ENCODE results near the gene SSR3. TPM values are rescaled to one million over a fixed set of nuclear protein-coding genes. Genes with fewer than 3 reads are reported as not detected.

The SSR3 gene
- total RNA-seq, 1 experiment from 2014 or later = 178 TPM

DNA sequence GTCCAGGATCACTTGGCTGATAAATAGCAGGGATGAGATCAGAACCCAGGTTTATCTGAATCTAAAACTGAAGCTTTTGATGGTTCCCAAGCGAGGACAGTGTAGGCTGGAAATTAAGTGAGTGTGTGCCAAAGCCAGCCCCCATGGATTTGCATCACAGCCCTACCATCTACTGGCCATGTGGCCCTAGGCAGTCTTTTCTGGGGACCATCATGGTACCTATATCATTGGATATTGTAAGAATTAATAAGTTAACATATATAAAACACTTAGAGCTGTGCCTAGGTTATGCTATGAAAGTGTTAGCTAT is 32.8 kb upstream of the SSR3 start:
- Histone ChIP-seq H3F3A (ENCODE audit: low read length, unreplicated experiment) (no peaks in the 10 kb centered on the region), H3K9me3 (ENCODE audit: low read length) (no peaks in the 10 kb centered on the region), H3K9me2 (replicated peaks; ENCODE audit: low read length) (no peaks in the 10 kb centered on the region), H3K4me3 (ENCODE audit: low read length) (no peak overlapping the region), H4K20me1 (ENCODE audit: low read length) (no peaks in the 10 kb centered on the region), H3K36me3 (ENCODE audit: low read depth, low read length) (no peaks in the 10 kb centered on the region), H3K27me3 (ENCODE audit: low read length) (no peaks in the 10 kb centered on the region), H3K79me2 (ENCODE audit: low read length) (no peaks in the 10 kb centered on the region), H2AFZ (ENCODE audit: low read length) (no peak overlapping the region), H3K27ac (ENCODE audit: low read length) (no peak overlapping the region), H3K4me2 (ENCODE audit: low read length) (no peak overlapping the region), H3K9ac (ENCODE audit: low read length) (no peak overlapping the region), H3K4me1 (ENCODE audit: insufficient read depth, low read length) (no peaks in the 10 kb centered on the region)
- ATAC-seq (no peak), DNase-seq (no peak)
- intact Hi-C loops (cut with micrococcal nuclease) = no loop called here
- ChIA-PET POLR2A (ENCODE audit: unreplicated experiment) (no interaction called here), CTCF (no interaction called here)
- BruUV-seq (replicated peaks) = no TSS peak
- TF ChIP-seq EZH2phosphoT487 (IDR thresholded peaks at IDR 0.05; ENCODE audit: borderline replicate concordance, low read length) = no peak
- TF ChIP-seq, protein P1, sequence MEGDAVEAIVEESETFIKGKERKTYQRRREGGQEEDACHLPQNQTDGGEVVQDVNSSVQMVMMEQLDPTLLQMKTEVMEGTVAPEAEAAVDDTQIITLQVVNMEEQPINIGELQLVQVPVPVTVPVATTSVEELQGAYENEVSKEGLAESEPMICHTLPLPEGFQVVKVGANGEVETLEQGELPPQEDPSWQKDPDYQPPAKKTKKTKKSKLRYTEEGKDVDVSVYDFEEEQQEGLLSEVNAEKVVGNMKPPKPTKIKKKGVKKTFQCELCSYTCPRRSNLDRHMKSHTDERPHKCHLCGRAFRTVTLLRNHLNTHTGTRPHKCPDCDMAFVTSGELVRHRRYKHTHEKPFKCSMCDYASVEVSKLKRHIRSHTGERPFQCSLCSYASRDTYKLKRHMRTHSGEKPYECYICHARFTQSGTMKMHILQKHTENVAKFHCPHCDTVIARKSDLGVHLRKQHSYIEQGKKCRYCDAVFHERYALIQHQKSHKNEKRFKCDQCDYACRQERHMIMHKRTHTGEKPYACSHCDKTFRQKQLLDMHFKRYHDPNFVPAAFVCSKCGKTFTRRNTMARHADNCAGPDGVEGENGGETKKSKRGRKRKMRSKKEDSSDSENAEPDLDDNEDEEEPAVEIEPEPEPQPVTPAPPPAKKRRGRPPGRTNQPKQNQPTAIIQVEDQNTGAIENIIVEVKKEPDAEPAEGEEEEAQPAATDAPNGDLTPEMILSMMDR (conservative IDR thresholded peaks at IDR 0.05; ENCODE audit: low read depth, low read length) = no peak
- TF ChIP-seq EZH2 (IDR thresholded peaks at IDR 0.05; ENCODE audit: low read length, unreplicated experiment) = no peak

- CTCF ChIA-PET = no interaction called here
- DNase-seq (no peak), ATAC-seq (no peak)
- Histone ChIP-seq H3K4me1 (ENCODE audit: insufficient read depth, low read length) (no peaks in the 10 kb centered on the region), H2AFZ (ENCODE audit: low read length) (no peak overlapping the region), H3F3A (ENCODE audit: low read length, unreplicated experiment) (no peaks in the 10 kb centered on the region), H3K27me3 (ENCODE audit: low read length) (no peaks in the 10 kb centered on the region), H3K36me3 (ENCODE audit: low read depth, low read length) (no peaks in the 10 kb centered on the region), H3K27ac (ENCODE audit: low read length) (no peak overlapping the region), H3K4me2 (ENCODE audit: low read length) (no peak overlapping the region), H3K9me2 (replicated peaks; ENCODE audit: low read length) (no peaks in the 10 kb centered on the region), H3K9me3 (ENCODE audit: low read length) (no peaks in the 10 kb centered on the region), H4K20me1 (ENCODE audit: low read length) (no peaks in the 10 kb centered on the region), H3K79me2 (ENCODE audit: low read length) (no peaks in the 10 kb centered on the region), H3K9ac (ENCODE audit: low read length) (no peak overlapping the region), H3K4me3 (ENCODE audit: low read length) (no peak overlapping the region)
- BruUV-seq (replicated peaks) = no TSS peak
- TF ChIP-seq EZH2 (IDR thresholded peaks at IDR 0.05; ENCODE audit: low read length, unreplicated experiment) (no peak), EZH2phosphoT487 (IDR thresholded peaks at IDR 0.05; ENCODE audit: borderline replicate concordance, low read length) (no peak)
- TF ChIP-seq, protein P1 (conservative IDR thresholded peaks at IDR 0.05; ENCODE audit: low read depth, low read length) = no peak
- intact Hi-C loops (cut with micrococcal nuclease) = no loop called here
- POLR2A ChIA-PET (ENCODE audit: unreplicated experiment) = no interaction called here
Observed at GRCh38 chr3:156586905-156587759, 32.2 kb upstream of the SSR3 start.

DNA sequence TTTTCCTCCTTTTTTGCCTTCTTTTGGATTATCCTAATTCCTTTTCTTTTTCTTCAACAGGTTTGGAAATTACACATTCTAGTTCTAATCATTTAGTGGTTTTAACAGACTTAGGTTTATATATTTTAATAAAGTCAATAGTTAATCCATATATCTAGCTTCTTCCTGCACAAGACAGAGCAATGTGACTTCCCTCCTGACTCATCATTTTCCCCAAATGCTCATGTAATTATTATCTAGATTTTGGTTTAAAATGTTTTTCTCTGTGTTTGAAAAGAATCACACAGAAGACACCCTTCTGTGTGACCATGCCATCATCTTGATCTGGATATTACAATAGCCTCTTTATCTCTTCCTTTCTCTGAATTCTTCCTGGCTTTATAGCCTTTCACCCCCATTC is 28.6 kb upstream of the SSR3 start:
- Histone ChIP-seq H3K4me1 (ENCODE audit: insufficient read depth, low read length) (no peaks in the 10 kb centered on the region), H3K27me3 (ENCODE audit: low read length) (no peaks in the 10 kb centered on the region), H3K9me2 (replicated peaks; ENCODE audit: low read length) (no peaks in the 10 kb centered on the region), H3K27ac (ENCODE audit: low read length) (no peak overlapping the region), H3K4me3 (ENCODE audit: low read length) (no peak overlapping the region), H3K79me2 (ENCODE audit: low read length) (no peaks in the 10 kb centered on the region), H3K9me3 (ENCODE audit: low read length) (no peaks in the 10 kb centered on the region), H2AFZ (ENCODE audit: low read length) (no peak overlapping the region), H3F3A (ENCODE audit: low read length, unreplicated experiment) (no peaks in the 10 kb centered on the region), H3K36me3 (ENCODE audit: low read depth, low read length) (no peaks in the 10 kb centered on the region), H3K4me2 (ENCODE audit: low read length) (no peak overlapping the region), H4K20me1 (ENCODE audit: low read length) (no peaks in the 10 kb centered on the region), H3K9ac (ENCODE audit: low read length) (no peak overlapping the region)
- BruUV-seq (replicated peaks) = no TSS peak
- ChIA-PET POLR2A (ENCODE audit: unreplicated experiment) (interaction anchor here (0.7 kb wide), 1 partner anchor 506 kb away, joined by 3 read pairs; no protein-coding TSS in a partner anchor), CTCF (no interaction called here)
- intact Hi-C loops (cut with micrococcal nuclease) = no loop called here
- no peak for ATAC-seq
- TF ChIP-seq EZH2phosphoT487 (IDR thresholded peaks at IDR 0.05; ENCODE audit: borderline replicate concordance, low read length) (no peak), EZH2 (IDR thresholded peaks at IDR 0.05; ENCODE audit: low read length, unreplicated experiment) (no peak)
- TF ChIP-seq, protein P1 (conservative IDR thresholded peaks at IDR 0.05; ENCODE audit: low read depth, low read length) = no peak
- DNase-seq = no peak
